ENCODE results near the gene CRIP2. TPM values are rescaled to one million over a fixed set of nuclear protein-coding genes. Genes with fewer than 3 reads are reported as not detected.

The CRIP2 gene
- total RNA-seq, 1 donor from 2014 or later, result 78.5 TPM

DNA sequence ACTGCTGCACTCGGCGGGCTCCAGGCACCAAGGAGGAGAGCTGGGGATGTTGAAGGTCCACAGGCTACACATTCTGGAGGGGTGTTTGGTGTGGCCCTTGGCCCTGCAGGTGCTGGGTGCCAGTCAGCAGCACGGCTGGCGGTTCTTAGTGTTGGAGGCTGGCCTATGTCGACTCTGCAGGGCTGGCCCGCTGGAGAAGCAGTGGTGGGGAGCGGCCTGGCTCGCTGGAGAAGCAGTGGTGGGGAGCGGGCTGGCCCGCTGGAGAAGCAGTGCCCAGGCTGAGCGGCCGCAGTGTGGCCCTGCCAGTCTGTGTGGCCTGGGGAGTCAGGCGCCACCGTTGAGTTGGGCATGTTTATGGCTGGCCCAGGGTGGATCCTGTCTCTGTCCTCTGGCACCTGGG is 27.6 kb upstream of the CRIP2 start:
- peaks cover 3% of the 10 kb centered on the region for H3K4me1 Mint-ChIP-seq (ENCODE audit: low read depth, unreplicated experiment)
- no peaks in the 10 kb centered on the region for H3K36me3 Mint-ChIP-seq (ENCODE audit: unreplicated experiment)
- TF ChIP-seq CTCF (IDR thresholded peaks at IDR 0.05; ENCODE audit: partially characterized antibody, unreplicated experiment), result no peak
- no peak overlapping the region for H3K27ac Mint-ChIP-seq (ENCODE audit: unreplicated experiment)
- H3K4me3 Mint-ChIP-seq (ENCODE audit: unreplicated experiment), result no peak overlapping the region
- peaks cover 10% of the 10 kb centered on the region for H3K27me3 Mint-ChIP-seq (ENCODE audit: unreplicated experiment)
- H3K9me3 Mint-ChIP-seq (ENCODE audit: unreplicated experiment), result peaks cover 5% of the 10 kb centered on the region
- no peak for DNase-seq

DNA sequence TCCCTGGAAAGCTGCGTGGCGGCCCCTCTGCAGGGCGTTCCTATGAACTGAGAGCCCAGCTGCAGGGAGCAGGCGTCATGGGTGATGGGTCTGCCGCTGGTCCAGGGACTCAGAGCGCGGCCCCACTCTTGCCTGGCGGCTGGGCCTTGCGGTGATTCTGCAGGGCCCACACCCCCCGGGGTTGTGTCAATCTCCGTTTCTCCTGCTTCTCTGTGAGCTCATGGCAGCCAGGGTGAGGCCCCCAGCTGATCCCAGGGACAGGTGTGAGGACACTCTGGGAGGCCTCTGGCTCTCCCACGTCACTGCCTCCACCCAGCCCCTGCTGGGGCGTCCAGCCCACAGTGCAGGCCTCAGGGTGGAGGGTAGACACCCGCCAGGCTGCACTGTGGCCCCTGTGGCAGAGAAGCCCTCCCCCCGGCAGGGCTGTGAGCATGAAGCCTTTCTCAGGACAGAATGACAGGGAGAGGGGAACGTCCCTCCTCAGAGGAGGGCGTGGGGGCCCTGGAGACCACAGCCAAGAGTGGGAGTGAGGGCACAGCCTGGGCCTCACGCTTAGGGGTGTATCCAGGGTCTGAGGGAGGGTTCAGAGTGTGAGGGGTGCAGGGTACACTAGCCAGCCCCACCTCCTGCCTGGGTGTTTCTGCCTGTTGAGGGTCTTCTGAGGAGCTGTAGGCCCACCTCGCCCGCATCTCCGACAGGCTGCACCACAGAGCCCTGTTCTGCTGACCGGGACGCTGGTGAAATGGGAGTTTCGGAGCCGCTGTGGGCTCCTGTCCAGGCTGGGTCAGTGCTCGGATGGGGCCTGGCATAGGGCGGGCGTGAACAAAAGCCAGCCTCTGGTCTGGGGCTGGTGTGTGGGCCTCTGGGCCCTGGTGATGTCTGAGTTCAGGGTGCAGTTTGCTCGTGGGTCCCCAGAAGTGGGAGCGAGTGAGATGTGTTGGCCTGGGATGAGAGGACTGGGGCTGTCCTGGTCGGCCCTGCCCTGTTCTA is 26.7 kb upstream of the CRIP2 start:
- Mint-ChIP-seq H3K4me1 (ENCODE audit: low read depth, unreplicated experiment) (peaks cover 3% of the 10 kb centered on the region), H3K36me3 (ENCODE audit: unreplicated experiment) (no peaks in the 10 kb centered on the region), H3K27me3 (ENCODE audit: unreplicated experiment) (peaks cover 10% of the 10 kb centered on the region), H3K4me3 (ENCODE audit: unreplicated experiment) (no peak overlapping the region), H3K9me3 (ENCODE audit: unreplicated experiment) (peaks cover 6% of the 10 kb centered on the region), H3K27ac (ENCODE audit: unreplicated experiment) (no peak overlapping the region)
- DNase-seq, result peak; percentile 24
- TF ChIP-seq CTCF (IDR thresholded peaks at IDR 0.05; ENCODE audit: partially characterized antibody, unreplicated experiment), result no peak

DNA sequence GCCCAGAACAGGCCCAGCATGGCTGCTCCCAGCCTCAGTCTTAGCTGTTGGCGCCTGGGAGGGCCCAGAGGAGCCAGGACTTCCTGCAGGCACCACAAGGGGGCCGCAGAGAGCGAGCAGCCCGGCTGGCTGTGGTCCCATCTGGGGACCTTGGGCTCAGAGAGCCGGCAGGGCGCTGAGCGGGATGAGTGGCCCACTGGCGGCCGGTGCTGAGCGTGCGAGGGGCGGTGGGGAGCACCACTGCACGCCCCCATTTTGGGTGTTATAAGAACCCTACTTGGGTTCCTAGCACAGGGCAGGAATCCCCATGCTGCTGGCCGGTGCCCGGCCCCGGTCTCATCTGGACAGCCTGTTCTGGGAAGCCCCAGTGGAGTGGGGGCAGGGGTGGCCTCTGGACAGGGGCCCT is 25.9 kb upstream of the CRIP2 start:
- Mint-ChIP-seq H3K27me3 (ENCODE audit: unreplicated experiment) (peaks cover 12% of the 10 kb centered on the region), H3K4me3 (ENCODE audit: unreplicated experiment) (no peak overlapping the region), H3K27ac (ENCODE audit: unreplicated experiment) (no peak overlapping the region), H3K9me3 (ENCODE audit: unreplicated experiment) (peaks cover 6% of the 10 kb centered on the region), H3K4me1 (ENCODE audit: low read depth, unreplicated experiment) (peaks cover 3% of the 10 kb centered on the region), H3K36me3 (ENCODE audit: unreplicated experiment) (no peaks in the 10 kb centered on the region)
- TF ChIP-seq CTCF (IDR thresholded peaks at IDR 0.05; ENCODE audit: partially characterized antibody, unreplicated experiment), result peak; percentile 92
- DNase-seq, result peak; percentile 81

- Mint-ChIP-seq H3K27me3 (ENCODE audit: unreplicated experiment) (peaks cover 8% of the 10 kb centered on the region), H3K9me3 (ENCODE audit: unreplicated experiment) (peaks cover 6% of the 10 kb centered on the region), H3K27ac (ENCODE audit: unreplicated experiment) (no peak overlapping the region), H3K4me1 (ENCODE audit: low read depth, unreplicated experiment) (peaks cover 3% of the 10 kb centered on the region), H3K36me3 (ENCODE audit: unreplicated experiment) (no peaks in the 10 kb centered on the region), H3K4me3 (ENCODE audit: unreplicated experiment) (no peak overlapping the region)
- no peak for TF ChIP-seq CTCF (IDR thresholded peaks at IDR 0.05; ENCODE audit: partially characterized antibody, unreplicated experiment)
- peak; percentile 17 for DNase-seq
Observed at GRCh38 chr14:105449276-105450122, 25.1 kb upstream of the CRIP2 start.
